Trophoblast cell (in vitro differentiated cells and primary cell): Measurements from ENCODE around the gene DNMT3B.
"Not testable (repeated sequence)": the region's sequence is repeated elsewhere in the genome, so short reads cannot be mapped to it uniquely, and the experiment has no call there.

Experiments used
- DNase-seq, 2 donors: peaks; one replicate each; pipeline ENCODE4 v3.0.0-alpha.2; 2016
- H2AFZ ChIP-seq: 2 replicates; pipeline ENCODE4 v1.6.1; 2013; ENCODE audit warnings: low read length, moderate library complexity, mild to moderate bottlenecking; ENCODE audit not compliant: insufficient read depth, poor library complexity
- H2AK5ac ChIP-seq: 2 replicates; pipeline ENCODE4 v1.6.1; 2013; ENCODE audit warnings: mild to moderate bottlenecking, low read length
- H2BK120ac ChIP-seq: 2 replicates; pipeline ENCODE4 v1.6.1; 2013; ENCODE audit warnings: low read length, mild to moderate bottlenecking, moderate library complexity; ENCODE audit not compliant: insufficient read depth, poor library complexity
- H2BK12ac ChIP-seq: 2 replicates; pipeline ENCODE4 v1.6.1; 2013; ENCODE audit warnings: mild to moderate bottlenecking, low read length, moderate library complexity
- H2BK5ac ChIP-seq: 2 replicates; pipeline ENCODE4 v1.6.1; 2013; ENCODE audit warnings: low read length, low read depth, moderate library complexity, mild to moderate bottlenecking; ENCODE audit not compliant: poor library complexity
- H3K14ac ChIP-seq: 2 replicates; pipeline ENCODE4 v1.6.1; 2013; ENCODE audit warnings: mild to moderate bottlenecking, low read length
- H3K18ac ChIP-seq: 2 replicates; pipeline ENCODE4 v1.6.1; 2013; ENCODE audit warnings: mild to moderate bottlenecking, low read length
- H3K23ac ChIP-seq: 2 replicates; pipeline ENCODE4 v1.6.1; 2013; ENCODE audit warnings: low read length
- H3K27ac ChIP-seq: 2 replicates; pipeline ENCODE4 v1.5.1; 2013; ENCODE audit warnings: low read depth, mild to moderate bottlenecking, inconsistent platforms, low read length, moderate library complexity
- H3K27me3 ChIP-seq: 2 replicates; pipeline ENCODE4 v1.6.1; 2013; ENCODE audit warnings: inconsistent platforms, mild to moderate bottlenecking, low read length, moderate library complexity; ENCODE audit not compliant: insufficient read depth
- H3K36me3 ChIP-seq, 2 experiments: 1 replicate in 1 of 2; 2 replicates in 1 of 2; pipeline ENCODE4 v1.6.1; 2013; ENCODE audit warnings: low read length in 2 of 2, mild to moderate bottlenecking in 2 of 2, moderate library complexity in 1 of 2; ENCODE audit not compliant: insufficient read depth in 2 of 2, control insufficient read depth in 1 of 2
- H3K4ac ChIP-seq: 2 replicates; pipeline ENCODE4 v1.6.1; 2013; ENCODE audit warnings: low read depth, mild to moderate bottlenecking, low read length, moderate library complexity
- H3K4me1 ChIP-seq, 2 experiments: 1 replicate in 1 of 2; 2 replicates in 1 of 2; pipeline ENCODE4 v1.6.1; 2013; ENCODE audit warnings: low read length in 2 of 2, mild to moderate bottlenecking in 2 of 2, moderate library complexity in 1 of 2; ENCODE audit not compliant: insufficient read depth in 2 of 2, control insufficient read depth in 1 of 2
- H3K4me2 ChIP-seq: 2 replicates; pipeline ENCODE4 v1.6.1; 2013; ENCODE audit warnings: inconsistent platforms, mild to moderate bottlenecking, low read length, moderate library complexity
- H3K4me3 ChIP-seq: 2 replicates; pipeline ENCODE4 v1.5.1; 2013; ENCODE audit warnings: mild to moderate bottlenecking, low read depth, low read length, inconsistent platforms
- H3K79me1 ChIP-seq: one replicate; pipeline ENCODE4 v1.6.1; 2013; ENCODE audit warnings: low read length
- H3K79me2 ChIP-seq: 2 replicates; pipeline ENCODE4 v1.6.1; 2013; ENCODE audit warnings: low read length, mild to moderate bottlenecking; ENCODE audit not compliant: control insufficient read depth, insufficient read depth, poor library complexity
- H3K9ac ChIP-seq: 2 replicates; pipeline ENCODE4 v1.6.1; 2013; ENCODE audit warnings: mild to moderate bottlenecking, low read length
- H3K9me3 ChIP-seq: 2 replicates; pipeline ENCODE4 v1.6.1; 2013; ENCODE audit warnings: low read depth, mild to moderate bottlenecking, control low read depth, inconsistent platforms, low read length; ENCODE audit not compliant: insufficient read depth
- H4K12ac ChIP-seq: 2 replicates; pipeline ENCODE4 v1.6.1; 2013; ENCODE audit warnings: low read depth, mild to moderate bottlenecking, low read length, moderate library complexity
- H4K8ac ChIP-seq: 2 replicates; pipeline ENCODE4 v1.6.1; 2013; ENCODE audit warnings: low read depth, mild to moderate bottlenecking, low read length, moderate library complexity
- H4K91ac ChIP-seq: one replicate; pipeline ENCODE4 v1.6.1; 2013; ENCODE audit warnings: low read depth, mild to moderate bottlenecking, low read length, moderate library complexity
- WGBS: extraction: QIAGEN DNeasy Blood & Tissue Kit; methylation state at CpG from one replicate; pipeline ENCODE4 v1.1.7; 2013; ENCODE audit warnings: missing lambda C conversion rate; ENCODE audit not compliant: insufficient read length, insufficient coverage; ENCODE audit errors: extremely low coverage; 5-methylcytosine and 5-hydroxymethylcytosine counted together

Gene DNMT3B

DNA sequence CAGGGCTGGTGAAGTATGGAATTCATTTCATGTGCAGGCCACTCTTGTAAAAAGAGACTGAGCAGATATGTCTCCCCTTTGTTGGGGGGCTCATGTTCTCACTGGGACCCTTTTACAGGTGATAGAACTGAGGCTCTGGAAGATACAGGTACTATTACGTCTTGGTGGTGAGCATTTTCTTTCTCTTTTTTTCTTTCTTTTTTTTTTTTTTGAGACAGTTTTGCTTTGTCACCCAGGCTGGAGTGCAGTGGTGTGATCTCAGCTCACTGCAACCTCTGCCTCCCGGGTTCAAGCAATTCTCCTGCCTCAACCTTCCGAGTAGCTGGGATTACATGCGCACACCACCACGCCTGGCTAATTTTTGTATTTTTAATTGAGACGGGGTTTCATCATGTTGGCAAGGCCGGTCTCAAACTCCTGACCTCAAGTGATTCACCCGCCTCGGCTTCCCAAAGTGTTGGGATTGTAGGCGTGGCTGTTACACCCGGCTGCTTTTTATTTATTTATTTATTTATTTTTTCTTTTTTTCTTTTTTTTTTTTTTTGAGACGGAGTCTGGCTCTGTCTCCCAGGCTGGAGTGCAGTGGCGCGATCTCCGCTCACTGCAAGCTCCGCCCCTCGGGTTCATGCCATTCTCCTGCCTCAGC lies 3.2 kb downstream of the DNMT3B start:
- not testable (repeated sequence) for H3K27me3 ChIP-seq, H2AFZ ChIP-seq, H2BK5ac ChIP-seq, H3K36me3 ChIP-seq, H3K9ac ChIP-seq, H3K18ac ChIP-seq, H4K91ac ChIP-seq, H3K9me3 ChIP-seq, H2AK5ac ChIP-seq, H4K12ac ChIP-seq, H4K8ac ChIP-seq, H2BK12ac ChIP-seq, H2BK120ac ChIP-seq, H3K27ac ChIP-seq, H3K23ac ChIP-seq, H3K4me2 ChIP-seq, H3K4me3 ChIP-seq, H3K14ac ChIP-seq
- Histone ChIP-seq H3K79me2 (peaks cover 39% of the 10 kb centered on the region), H3K4ac (peak overlapping the region; percentile 64), H3K4me1 (peaks cover 9 to 21% of the 10 kb centered on the region in 2 experiments), H3K79me1 (peaks cover 20% of the 10 kb centered on the region)
- peak in 1 of 2 donors; percentile 12 for DNase-seq
- no CpG with 5 or more reads among the region's 17 CpGs for WGBS

DNA sequence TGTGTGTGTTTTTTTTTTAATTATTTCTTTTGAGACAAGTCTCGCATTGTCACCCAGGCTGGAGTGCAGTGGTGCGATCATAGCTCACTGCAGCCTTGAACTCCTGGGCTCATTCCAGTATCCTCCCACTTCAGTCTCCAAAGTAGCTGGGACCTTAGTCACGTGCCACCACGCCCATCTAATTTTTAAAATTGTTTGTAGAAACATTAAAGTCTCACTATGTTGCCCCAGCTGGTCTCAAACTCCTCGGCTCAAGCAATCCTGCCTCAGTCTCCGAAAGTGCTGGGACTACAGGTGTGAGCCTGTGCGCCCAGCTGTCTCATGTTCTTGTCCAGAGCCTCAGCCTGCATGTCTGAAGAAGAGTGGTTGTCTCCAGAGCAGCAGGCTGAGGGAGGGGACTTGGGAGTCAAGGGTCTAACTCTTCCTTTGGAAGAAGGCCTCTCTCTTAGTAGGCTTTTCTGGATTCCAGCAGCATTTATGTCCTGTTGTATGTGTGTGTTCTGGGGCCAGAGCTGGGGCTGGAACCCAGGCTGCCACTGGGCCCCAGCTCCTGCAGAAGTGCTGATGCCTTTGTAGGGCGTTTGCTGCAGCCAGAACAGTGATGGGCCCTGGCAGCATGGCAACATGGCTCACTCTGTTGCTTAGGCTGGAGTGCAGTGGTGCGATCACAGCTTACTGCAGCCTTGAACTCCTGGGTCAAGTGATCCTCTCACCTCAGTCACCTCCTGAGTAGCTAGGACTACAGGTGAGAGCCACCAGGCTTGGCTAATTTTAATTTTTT lies 5.4 kb downstream of the DNMT3B start:
- H2AK5ac ChIP-seq = no peak overlapping the region
- WGBS = no CpG with 5 or more reads among the region's 9 CpGs
- H3K14ac ChIP-seq = no peak overlapping the region
- no peak overlapping the region for H3K27ac ChIP-seq
- H3K9me3 ChIP-seq = no peaks in the 10 kb centered on the region
- H3K18ac ChIP-seq = no peak overlapping the region
- no peak overlapping the region for H2BK5ac ChIP-seq
- peaks cover 12% of the 10 kb centered on the region for H3K79me1 ChIP-seq
- H3K23ac ChIP-seq = no peak overlapping the region
- peaks cover 32% of the 10 kb centered on the region for H3K79me2 ChIP-seq
- no peak overlapping the region for H3K9ac ChIP-seq
- no peak overlapping the region for H4K8ac ChIP-seq
- no peak overlapping the region for H3K4me2 ChIP-seq
- H3K4ac ChIP-seq = peak overlapping the region; percentile 7
- H3K27me3 ChIP-seq = no peaks in the 10 kb centered on the region
- no peak overlapping the region for H2AFZ ChIP-seq
- no peak for DNase-seq
- no peak overlapping the region for H4K91ac ChIP-seq
- H2BK12ac ChIP-seq = no peak overlapping the region
- no peak overlapping the region for H2BK120ac ChIP-seq
- no peak overlapping the region for H4K12ac ChIP-seq
- H3K36me3 ChIP-seq = peaks cover 2 to 4% of the 10 kb centered on the region in 2 experiments
- peaks cover 7 to 14% of the 10 kb centered on the region in 2 experiments for H3K4me1 ChIP-seq
- no peak overlapping the region for H3K4me3 ChIP-seq

DNA sequence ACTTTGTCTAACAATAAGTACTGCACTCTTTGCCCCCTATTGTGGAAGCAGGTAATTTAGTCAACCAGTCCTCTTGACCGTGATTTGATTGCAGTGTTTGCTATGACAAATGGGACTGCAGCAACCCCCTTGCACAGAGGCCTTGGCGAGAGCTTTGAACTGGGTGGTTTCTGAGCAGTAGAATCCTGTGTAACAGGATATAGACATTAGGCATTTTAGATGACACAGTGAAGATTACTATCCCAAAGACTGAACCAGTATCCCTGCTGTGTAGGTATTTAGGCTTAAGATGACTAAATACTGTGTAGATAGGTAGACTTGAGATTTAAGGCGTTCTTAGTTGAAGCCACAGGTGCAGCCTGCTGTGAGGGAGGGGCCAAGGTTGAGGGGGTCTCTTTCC lies 9.9 kb downstream of the DNMT3B start:
- Histone ChIP-seq H4K12ac (no peak overlapping the region), H4K8ac (no peak overlapping the region), H3K4me1 (peaks cover 3 to 8% of the 10 kb centered on the region in 2 experiments), H3K27ac (no peak overlapping the region), H2BK5ac (no peak overlapping the region), H3K9ac (no peak overlapping the region), H2BK12ac (no peak overlapping the region), H3K79me1 (peaks cover under 1% of the 10 kb centered on the region), H3K27me3 (no peaks in the 10 kb centered on the region), H2AFZ (no peak overlapping the region), H3K18ac (no peak overlapping the region), H3K79me2 (peaks cover 14% of the 10 kb centered on the region), H3K23ac (no peak overlapping the region), H4K91ac (no peak overlapping the region), H3K4ac (peak overlapping the region; percentile 9), H3K9me3 (no peaks in the 10 kb centered on the region), H3K36me3 (peaks cover 2 to 8% of the 10 kb centered on the region in 2 experiments), H2AK5ac (no peak overlapping the region), H2BK120ac (no peak overlapping the region), H3K4me2 (no peak overlapping the region), H3K4me3 (no peak overlapping the region), H3K14ac (no peak overlapping the region)
- peak; percentile 27 to 60 for DNase-seq
- no CpG with 5 or more reads among the region's 3 CpGs for WGBS

DNA sequence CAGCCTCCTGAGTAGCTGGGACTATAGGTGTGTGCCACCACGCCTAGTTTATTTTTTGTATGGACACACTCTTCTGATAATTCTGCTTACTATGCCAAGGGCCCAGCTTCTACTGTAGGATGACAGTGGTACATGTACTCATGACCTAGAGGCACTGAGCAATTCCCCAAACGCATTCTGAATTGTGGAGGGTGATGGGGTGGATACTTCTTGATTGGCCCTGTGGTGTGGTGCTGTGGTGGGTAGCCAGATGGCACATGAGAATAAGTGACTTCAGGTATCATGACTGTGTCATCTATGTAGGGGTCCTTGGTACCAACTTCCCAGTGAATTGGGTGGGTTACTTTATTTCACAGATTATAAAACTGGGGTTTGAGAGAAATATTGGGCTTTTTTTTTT lies 11.0 kb downstream of the DNMT3B start:
- no peak overlapping the region for H4K12ac ChIP-seq

More for the DNA sequence above, 11.0 kb downstream of the DNMT3B start:
- no peak overlapping the region for H2AK5ac ChIP-seq
- peaks cover 15% of the 10 kb centered on the region for H3K79me2 ChIP-seq
- H4K8ac ChIP-seq = no peak overlapping the region
- no peak overlapping the region for H2BK5ac ChIP-seq
- no peak overlapping the region for H3K4me2 ChIP-seq
- H3K4me3 ChIP-seq = no peak overlapping the region
- DNase-seq = no peak
- peaks cover 2% of the 10 kb centered on the region for H3K79me1 ChIP-seq
- no peak overlapping the region for H3K18ac ChIP-seq
- no peak overlapping the region for H2BK12ac ChIP-seq
- H3K36me3 ChIP-seq = peaks cover 2 to 8% of the 10 kb centered on the region in 2 experiments
- peaks cover 7 to 14% of the 10 kb centered on the region in 2 experiments for H3K4me1 ChIP-seq
- no peak overlapping the region for H3K27ac ChIP-seq
- no peak overlapping the region for H2BK120ac ChIP-seq
- no peak overlapping the region for H3K14ac ChIP-seq
- no peaks in the 10 kb centered on the region for H3K27me3 ChIP-seq
- no peak overlapping the region for H3K9ac ChIP-seq
- no peak overlapping the region for H3K23ac ChIP-seq
- H2AFZ ChIP-seq = no peak overlapping the region
- no peaks in the 10 kb centered on the region for H3K9me3 ChIP-seq
- peak overlapping the region; percentile 81 for H3K4ac ChIP-seq
- no peak overlapping the region for H4K91ac ChIP-seq
- WGBS = no CpG with 5 or more reads among the region's 2 CpGs
